NCI-H1105 treated with DMSO at 0.1 percent for 48 hours (cell line): Measurements from ENCODE around the gene RBM12.
"Not testable (repeated sequence)": the region's sequence is repeated elsewhere in the genome, so short reads cannot be mapped to it uniquely, and the experiment has no call there.

Experiments used
- DNase-seq: peaks from one replicate; lab custom pipeline; 2025; lab: John Stamatoyannopoulos, UW

RBM12 gene

DNA sequence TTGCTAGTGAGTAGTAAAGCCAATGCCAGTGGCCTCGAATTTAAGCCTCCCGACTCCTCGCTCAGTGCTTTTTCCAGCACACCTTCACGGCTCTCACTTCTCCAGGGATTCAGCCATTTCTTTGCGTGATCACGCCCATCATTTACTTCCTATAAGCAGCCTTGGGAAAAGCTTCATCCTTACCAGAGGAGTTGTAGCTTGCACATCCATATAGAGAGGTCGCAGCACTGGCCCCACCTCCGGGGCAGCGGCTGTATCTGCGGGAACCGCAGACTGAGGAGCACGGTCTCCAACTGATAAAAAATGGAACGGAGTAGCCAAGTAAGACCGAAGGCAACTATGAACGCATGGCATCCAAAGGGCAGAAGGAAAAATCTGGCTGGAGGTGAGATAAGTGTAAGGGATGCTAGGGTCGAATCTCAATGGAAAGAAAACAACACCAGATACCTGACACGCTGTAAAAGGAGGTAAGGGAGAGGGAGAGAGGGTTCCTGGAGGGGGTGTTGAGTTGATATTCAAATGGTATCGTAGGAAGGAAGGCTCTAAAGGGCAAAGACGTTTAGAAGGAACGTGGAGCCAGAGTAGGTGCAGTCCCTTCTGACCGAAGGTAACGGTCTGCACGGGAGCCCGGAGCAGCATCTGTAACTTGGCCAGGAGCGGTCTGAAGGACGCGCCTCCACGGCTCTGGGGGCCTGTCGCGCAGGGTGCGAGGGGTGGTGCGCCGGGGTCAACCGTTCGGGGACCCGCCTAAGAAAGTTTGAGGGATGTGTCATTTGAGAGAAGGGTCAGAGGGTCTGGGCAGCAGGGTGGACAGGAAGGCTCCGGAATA lies 33.8 kb upstream of the RBM12 start:
- DNase-seq = peak; percentile 17

DNA sequence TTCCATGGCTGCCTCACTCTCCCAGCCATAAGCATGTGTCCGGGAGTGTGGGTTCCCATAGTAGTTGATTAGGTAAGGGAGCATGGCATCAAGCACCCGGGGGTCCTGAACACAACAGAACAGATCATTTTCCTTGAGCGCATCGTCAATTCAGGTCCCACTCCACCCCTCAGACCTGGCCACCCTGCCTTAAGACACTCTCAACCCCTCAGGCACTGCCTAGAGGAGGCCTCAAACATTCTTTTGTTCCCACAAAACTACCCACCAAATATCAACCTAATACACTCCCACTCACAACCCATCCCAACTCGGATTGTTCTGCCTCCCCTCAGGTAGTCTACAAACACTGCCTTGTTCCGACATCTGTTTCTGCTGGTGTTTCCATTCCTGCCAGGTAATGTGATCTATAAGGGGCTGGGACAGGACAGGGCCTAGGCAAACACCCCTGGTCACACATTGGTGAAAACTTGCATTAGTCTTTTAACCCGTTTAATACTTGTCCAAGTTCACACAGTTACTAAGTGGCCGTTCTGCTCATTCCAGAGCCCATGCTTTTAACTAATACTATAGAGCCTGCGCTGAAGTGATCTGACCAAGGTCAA lies 33.1 kb upstream of the RBM12 start:
- DNase-seq = no peak

DNA sequence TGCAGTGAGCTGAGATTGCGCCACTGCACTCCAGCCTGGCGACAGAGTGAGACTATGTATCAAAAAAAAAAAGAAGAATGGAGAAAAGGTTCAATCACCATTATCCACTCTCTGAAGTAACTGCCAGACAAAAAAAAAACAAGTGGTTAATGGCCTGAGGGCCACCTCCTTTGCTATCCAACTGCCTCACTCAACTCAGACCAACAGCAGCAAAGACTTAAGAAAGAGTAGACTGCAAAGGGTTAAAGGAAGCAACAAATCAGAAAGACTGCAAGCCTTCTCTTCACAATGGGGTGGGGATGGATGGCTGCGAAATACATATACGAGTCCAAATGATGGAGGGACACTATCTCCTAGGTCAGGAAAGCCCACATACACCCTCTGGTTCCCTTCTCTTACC lies 31.3 kb upstream of the RBM12 start:
- DNase-seq = no peak

DNA sequence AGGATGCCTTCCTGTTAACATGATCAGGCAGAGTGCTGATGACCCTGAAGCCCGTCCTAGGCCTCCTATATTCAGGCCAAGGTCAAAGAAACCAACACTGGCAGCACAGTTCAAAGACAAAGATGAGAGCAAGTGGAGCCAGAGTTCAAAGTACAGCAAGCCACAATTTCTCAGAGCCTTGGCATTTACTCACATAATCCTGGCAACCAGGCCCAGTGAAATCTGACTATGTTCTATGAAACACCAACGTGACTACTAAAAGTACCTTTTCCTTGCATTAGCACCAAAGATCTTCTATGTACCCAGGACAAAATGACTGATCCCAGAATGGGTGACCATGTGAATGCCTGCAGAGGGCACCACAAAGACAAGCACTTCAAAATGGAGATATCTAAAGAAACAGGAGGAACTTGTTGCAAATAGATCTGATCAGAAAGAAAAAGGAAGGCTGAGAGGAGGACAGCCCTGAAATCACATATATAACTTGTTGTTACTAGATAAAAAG lies 30.6 kb upstream of the RBM12 start:
- DNase-seq = no peak

DNA sequence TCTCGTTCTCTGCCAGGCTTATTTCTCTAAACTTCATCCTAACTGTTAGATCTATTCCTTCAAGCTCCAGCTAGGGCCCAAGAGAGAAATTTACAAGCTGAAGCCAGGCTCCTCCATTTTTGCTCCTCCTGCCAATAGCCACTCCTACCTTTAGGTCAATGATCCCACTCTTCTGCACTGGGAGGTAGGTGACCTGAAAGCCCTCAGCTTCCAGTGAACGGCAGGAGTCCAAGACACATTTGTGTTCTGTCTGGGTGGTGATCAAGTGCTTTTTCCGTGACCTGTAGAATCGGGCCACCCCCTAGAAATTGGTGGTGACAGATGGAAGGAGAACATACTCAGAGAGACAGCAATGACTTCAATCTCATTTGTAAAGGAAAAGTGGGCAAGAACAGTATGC lies 25.6 kb upstream of the RBM12 start:
- no peak for DNase-seq

GRCh38 chr20:35686872-35687271 lies 22.2 kb upstream of the RBM12 start:
- DNase-seq = not testable (repeated sequence)

DNA sequence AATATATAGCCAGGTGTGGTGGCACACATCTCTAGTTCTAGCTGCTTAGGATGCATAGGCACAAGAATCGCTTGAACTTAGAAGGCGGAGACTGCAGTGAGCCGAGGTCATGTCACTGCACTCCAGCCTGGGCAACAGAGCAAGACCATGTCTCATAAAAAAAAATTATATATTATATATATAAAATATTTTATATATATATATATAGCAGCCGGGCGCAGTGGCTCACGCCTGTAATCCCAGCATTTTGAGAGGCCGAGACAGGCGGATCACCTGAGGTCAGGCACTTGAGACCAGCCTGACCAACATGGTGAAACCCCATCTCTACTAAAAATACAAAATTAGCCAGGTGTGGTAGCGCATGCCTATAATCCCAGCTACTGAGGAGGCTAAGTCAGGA lies 20.7 kb upstream of the RBM12 start:
- not testable (repeated sequence) for DNase-seq

DNA sequence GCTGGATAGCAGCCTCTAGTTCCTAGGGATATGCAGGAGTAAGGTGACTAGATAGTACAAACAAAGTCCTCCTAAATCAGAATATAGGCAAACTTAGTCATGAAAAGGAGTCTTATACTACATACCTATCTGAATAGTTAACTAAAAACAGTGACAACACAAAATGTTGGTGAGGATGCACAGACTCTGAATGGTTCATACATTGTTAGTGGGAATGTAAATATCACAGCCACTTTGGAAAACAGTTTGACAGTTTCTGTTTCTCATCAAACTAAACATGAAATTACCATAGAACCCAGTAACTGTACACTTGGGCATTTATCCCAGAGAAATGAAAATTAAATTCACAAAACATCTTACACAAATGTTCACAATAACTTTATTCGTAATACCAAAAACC lies 17.3 kb upstream of the RBM12 start:
- DNase-seq = no peak

GRCh38 chr20:35680452-35681183 lies 15.9 kb upstream of the RBM12 start:
- DNase-seq = no peak

GRCh38 chr20:35674921-35675320 lies 10.2 kb upstream of the RBM12 start:
- no peak for DNase-seq

GRCh38 chr20:35673884-35674283 lies 9.2 kb upstream of the RBM12 start:
- DNase-seq = no peak

DNA sequence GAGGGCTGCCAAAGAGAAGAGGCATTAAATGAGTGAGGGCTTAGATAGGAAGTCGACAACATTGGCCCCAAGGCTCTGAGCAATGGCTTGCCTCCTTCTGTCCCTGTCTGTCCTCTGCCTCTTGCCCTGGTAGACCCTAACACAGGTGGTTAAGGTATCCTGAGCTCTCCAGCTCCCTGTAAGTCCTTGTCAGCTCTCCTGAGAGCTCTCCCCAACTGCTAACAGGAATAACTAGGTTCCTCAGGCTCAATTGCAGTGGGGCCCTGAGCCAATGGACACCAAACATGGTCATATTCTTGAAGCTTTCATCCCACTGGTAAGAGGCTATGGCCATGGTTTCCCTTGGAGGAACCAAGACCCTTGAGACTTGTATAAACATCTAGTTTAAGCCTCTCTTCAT lies 5.0 kb upstream of the RBM12 start:
- DNase-seq = no peak

GRCh38 chr20:35669221-35669620 lies 4.5 kb upstream of the RBM12 start:
- DNase-seq = no peak

GRCh38 chr20:35665949-35666288 lies 1.2 kb upstream of the RBM12 start:
- no peak for DNase-seq

DNA sequence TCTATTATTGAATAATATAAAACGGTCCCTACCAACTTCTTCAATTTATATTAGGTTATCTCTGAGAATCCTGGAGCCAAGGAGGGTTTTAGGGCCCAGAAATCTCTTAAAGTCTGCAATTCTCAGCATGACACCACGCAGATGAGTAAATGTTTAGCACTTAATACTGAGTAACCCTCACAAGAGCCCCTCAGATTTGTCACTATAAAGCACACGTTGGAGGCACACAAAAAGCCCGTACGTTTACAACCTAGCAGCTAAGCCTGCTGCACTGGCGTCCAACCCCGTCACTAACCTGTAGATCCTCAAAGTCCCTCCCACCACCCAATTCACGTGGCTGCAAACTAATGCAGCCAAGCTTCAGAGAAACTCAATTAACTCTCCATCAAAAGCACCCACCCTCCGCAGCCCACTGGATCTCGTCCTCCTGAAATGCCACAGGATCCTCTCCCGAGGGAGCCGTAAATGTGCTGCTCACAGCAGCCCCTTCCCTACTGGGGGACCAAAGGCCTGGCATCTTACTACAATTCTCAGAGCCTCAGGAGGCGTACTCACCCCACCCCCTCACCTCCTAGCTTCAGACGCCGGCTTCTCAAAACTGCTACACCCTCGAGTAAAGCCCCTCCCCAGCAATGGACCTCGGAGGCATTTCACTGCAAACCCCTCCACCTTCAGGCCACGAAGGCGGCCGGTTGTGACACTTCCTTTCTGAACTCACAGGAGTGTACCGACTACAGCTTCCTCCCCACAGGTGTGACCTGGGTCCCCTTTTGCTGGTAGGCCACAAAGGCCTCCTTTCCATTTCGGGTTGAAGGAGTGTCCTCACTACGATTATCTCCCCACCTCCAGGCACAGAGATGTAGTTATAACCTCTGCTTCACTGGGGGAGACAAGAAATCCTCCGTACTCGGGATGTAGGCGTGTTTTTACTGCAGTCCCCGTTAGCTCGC lies 909 bp downstream of the RBM12 start:
- DNase-seq = peak; percentile 42

GRCh38 chr20:35662551-35662950 lies 2.1 kb downstream of the RBM12 start:
- DNase-seq = no peak

- DNase-seq = no peak
These were observed 2.8 kb downstream of the RBM12 start for GRCh38 chr20:35661908-35662307.

DNA sequence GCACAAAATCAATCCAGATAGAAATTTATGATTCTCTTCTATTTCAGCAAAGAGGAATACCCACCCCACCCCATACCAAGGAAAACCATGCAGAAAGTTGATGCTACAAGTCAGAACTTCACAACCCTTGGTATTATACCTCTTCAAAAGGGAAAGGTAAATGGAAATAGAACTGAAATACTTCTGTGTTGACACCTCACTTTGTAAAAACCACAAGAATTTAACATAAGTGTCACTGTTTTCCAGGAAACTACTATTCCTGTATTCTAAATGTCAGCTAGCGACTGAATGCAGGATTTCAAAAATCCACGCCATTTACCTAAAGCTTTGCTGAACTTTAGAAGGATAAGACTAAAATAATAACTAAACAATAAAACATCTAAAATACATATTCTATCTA lies 3.6 kb downstream of the RBM12 start:
- DNase-seq = no peak

DNA sequence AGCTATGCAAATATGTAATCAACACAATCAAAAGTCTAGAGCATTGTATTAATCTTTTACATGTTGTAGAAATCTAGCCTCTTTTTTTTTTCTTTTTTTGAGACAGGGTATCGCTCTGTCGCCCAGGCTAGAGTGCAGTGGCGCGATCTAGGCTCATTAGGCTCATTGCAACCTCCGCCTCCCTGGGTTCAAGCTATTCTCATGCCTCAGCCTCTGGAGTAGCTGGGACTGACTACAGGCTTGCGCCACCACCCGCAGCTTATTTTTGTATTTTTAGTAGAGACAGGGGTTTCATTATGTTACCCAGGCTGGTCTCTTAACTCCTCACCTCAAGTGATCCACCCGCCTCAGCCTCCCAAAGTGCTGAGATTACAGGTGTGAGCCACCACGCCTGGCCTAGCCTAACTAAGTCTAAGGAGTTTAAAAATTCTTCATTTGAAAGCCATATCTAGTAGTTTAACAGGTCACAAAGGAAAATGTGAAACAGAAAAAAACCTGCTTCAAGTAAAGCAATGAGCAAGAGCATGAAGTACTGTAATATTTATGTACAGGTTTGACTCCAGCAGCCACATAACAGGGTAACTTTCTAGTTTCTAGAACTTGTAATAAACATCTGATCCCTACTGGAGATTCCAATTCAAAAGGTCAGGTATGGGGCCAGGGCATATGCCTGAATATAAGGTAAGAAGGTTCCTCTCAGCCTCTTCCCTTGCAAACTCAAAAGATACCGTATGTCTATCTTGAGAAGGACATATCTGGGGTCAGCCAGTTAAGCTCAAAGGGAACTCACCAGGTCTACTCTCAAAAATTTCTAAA lies 4.4 kb downstream of the RBM12 start:
- no peak for DNase-seq

DNA sequence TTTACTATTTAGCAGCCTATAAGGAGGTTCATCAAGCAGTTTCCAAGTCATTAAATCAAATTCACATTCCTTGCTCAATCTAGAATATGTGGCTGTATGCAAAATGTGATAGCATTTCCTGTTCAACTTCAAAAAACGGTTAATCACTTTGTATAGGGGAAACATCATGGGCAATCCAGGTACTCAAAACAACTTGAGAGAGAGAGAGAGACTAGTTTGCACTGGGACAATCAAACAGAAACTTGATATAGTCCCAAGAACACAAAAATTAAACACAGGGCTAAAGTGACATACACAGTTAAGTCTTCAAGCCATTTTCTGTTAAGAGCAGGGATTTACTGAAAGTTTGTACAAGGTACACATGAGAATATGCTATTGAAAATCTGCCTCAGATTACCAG lies 7.4 kb downstream of the RBM12 start:
- DNase-seq = no peak

GRCh38 chr20:35654415-35654814 lies 10.3 kb downstream of the RBM12 start:
- no peak for DNase-seq
